ENCODE results near the gene SORCS3.

DNA sequence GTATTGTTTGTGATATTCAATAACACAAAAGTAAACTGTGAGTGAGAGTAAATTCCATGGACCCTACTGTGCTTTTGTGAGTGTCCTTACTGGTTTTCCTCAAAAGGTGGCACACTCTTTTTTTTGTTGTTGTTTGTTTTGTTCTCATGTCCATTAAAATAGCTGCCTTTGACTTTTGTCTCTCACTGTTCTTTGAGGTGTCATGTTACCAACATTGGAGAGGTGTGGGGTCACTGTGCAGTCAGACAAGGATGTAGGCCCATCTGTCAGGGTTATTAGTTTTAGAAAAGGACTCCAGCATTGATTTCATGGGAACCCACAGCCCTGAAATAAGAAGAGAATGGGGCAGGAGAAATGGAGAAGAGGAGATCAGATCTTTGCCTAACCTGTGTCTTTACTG, 383.1 kb downstream of the SORCS3 start:
- no peak for TF ChIP-seq CTCF (IDR thresholded peaks at IDR 0.05; ENCODE audit: insufficient read depth, low read depth, low read length)
- TF ChIP-seq EZH2 (IDR thresholded peaks at IDR 0.05; ENCODE audit: insufficient read depth, low read length), result no peak
